HCT116 (cell line): ENCODE measurements around the gene EFCAB8. TPM values are rescaled to one million over a fixed set of nuclear protein-coding genes. Genes with fewer than 3 reads are reported as not detected.
"Not testable (repeated sequence)": the region's sequence is repeated elsewhere in the genome, so short reads cannot be mapped to it uniquely, and the experiment has no call there.

Source experiments
- ATAC-seq: fragments of 200-7000 bp; cut with Tn5 transposase; 2 replicates; pipeline ENCODE4 v1.9.1; 2020; ENCODE audit warnings: mild to moderate bottlenecking, moderate library complexity
- BruUV-seq: library from RNA; stranded (reverse); fragments of 400-500 nt; replicated peaks from 2 replicates; lab custom pipeline; 2021; lab: Mats Ljungman, UMichigan
- CTCF ChIA-PET: fragments of 300-600 bp; sonication (Branson Sonifier 250); formaldehyde crosslinking; loops from one replicate; lab custom pipeline; 2021; ENCODE audit warnings: antibody characterized with exemption; lab: Charles Lee
- POLR2A ChIA-PET: fragments of 300-600, 350-600 bp; sonication (Branson Sonifier 250); formaldehyde crosslinking; loops from one replicate; lab custom pipeline; 2021; ENCODE audit warnings: antibody characterized with exemption; lab: Charles Lee
- RAD21 ChIA-PET, 2 experiments: fragments of 300-600 bp; sonication (Branson Sonifier 250); formaldehyde crosslinking; loops; one replicate each; lab custom pipeline; 2023; ENCODE audit warnings: low total read pairs in 2 of 2; ENCODE audit not compliant: uncharacterized antibody in 2 of 2, unreplicated experiment in 2 of 2, low non-redundant PET in 1 of 2; lab: Charles Lee
- DNase-seq: peaks from one replicate; pipeline ENCODE4 v3.0.0-alpha.2; 2010; ENCODE audit warnings: low read depth, low spot score
- H2AFZ ChIP-seq: fragments of 200-600 bp; shearing (Covaris generic), sonication (generic); 2 replicates; pipeline ENCODE4 v1.6.1; 2017; ENCODE audit warnings: low read depth, mixed run types, mixed read lengths, antibody characterized with exemption, low read length; ENCODE audit not compliant: poor library complexity, severe bottlenecking
- H3K27ac ChIP-seq: 2 replicates; pipeline ENCODE4 v1.5.1; 2012; ENCODE audit warnings: low read depth, low read length
- H3K27me3 ChIP-seq: fragments of 200-600 bp; sonication (generic); 2 replicates; pipeline ENCODE4 v1.6.1; 2016; ENCODE audit warnings: mixed run types, low read length, mixed read lengths; ENCODE audit not compliant: insufficient read depth
- H3K36me3 ChIP-seq, 2 experiments: fragments of 200-500 bp in 1 of 2; fragments of 200-600 bp in 1 of 2; sonication (Bioruptor generic) in 1 of 2; sonication (generic) in 1 of 2; 2 replicates each; pipeline versions ENCODE4 v1.5.1 to v1.6.1; 2014 to 2016; ENCODE audit warnings: low read length in 2 of 2, inconsistent platforms in 1 of 2, mixed read lengths in 1 of 2, mixed run types in 1 of 2; ENCODE audit not compliant: insufficient read depth in 2 of 2, control insufficient read depth in 1 of 2
- H3K4me1 ChIP-seq, 2 experiments: fragments of 200-600 bp in 1 of 2; sonication (generic) in 1 of 2; 2 replicates each; pipeline versions ENCODE4 v1.5.1 to v1.6.1; 2012 to 2017; ENCODE audit warnings: low read length in 2 of 2, inconsistent platforms in 1 of 2, mild to moderate bottlenecking in 1 of 2, mixed read lengths in 1 of 2, mixed run types in 1 of 2, moderate library complexity in 1 of 2; ENCODE audit not compliant: insufficient read depth in 2 of 2, control insufficient read depth in 1 of 2
- H3K4me2 ChIP-seq: fragments of 200-600 bp; sonication (generic); 2 replicates; pipeline ENCODE4 v1.6.1; 2017; ENCODE audit warnings: mixed run types, low read length, mixed read lengths
- H3K4me3 ChIP-seq, 2 experiments: fragments of 200-600 bp in 1 of 2; sonication (generic) in 1 of 2; replicated peaks in 1 of 2; 2 replicates each; pipeline ENCODE4 v1.5.1; 2011 to 2016; ENCODE audit warnings: low read length in 2 of 2, control low read depth in 1 of 2, low read depth in 1 of 2, mild to moderate bottlenecking in 1 of 2, mixed read lengths in 1 of 2, mixed run types in 1 of 2
- H3K79me2 ChIP-seq: fragments of 200-600 bp; sonication (generic); 2 replicates; pipeline ENCODE4 v1.6.1; 2017; ENCODE audit warnings: mild to moderate bottlenecking, mixed run types, low read length, moderate library complexity, mixed read lengths; ENCODE audit not compliant: insufficient read depth
- H3K9ac ChIP-seq: fragments of 200-600 bp; sonication (generic); 2 replicates; pipeline ENCODE4 v1.6.1; 2016; ENCODE audit warnings: low read length, mixed read lengths
- H3K9me2 ChIP-seq: fragments of 200-600 bp; sonication (generic), shearing (Covaris generic); 2 replicates; pipeline ENCODE4 v1.6.1; 2017; ENCODE audit warnings: mixed run types, mild to moderate bottlenecking, moderate library complexity; ENCODE audit not compliant: insufficient read depth
- H3K9me3 ChIP-seq, 2 experiments: fragments of 200-500 bp in 1 of 2; fragments of 200-600 bp in 1 of 2; sonication (Bioruptor generic) in 1 of 2; sonication (generic) in 1 of 2; 2 replicates each; pipeline ENCODE4 v1.6.1; 2014 to 2017; ENCODE audit warnings: low read length in 2 of 2, mixed read lengths in 2 of 2, inconsistent platforms in 1 of 2, low read depth in 1 of 2, mild to moderate bottlenecking in 1 of 2, mixed run types in 1 of 2, moderate library complexity in 1 of 2; ENCODE audit not compliant: control insufficient read depth in 1 of 2, insufficient read depth in 1 of 2
- H4K20me1 ChIP-seq: fragments of 200-600 bp; sonication (generic), shearing (Covaris generic); 2 replicates; pipeline ENCODE4 v1.6.1; 2017; ENCODE audit warnings: mixed run types, mild to moderate bottlenecking, moderate library complexity; ENCODE audit not compliant: insufficient read depth
- ATF3 ChIP-seq: IDR thresholded peaks from 2 replicates; pipeline ENCODE4 v1.6.1; 2012
- CBX3 ChIP-seq: IDR thresholded peaks from 2 replicates; pipeline ENCODE4 v1.6.1; 2012; ENCODE audit warnings: low read depth
- CEBPB ChIP-seq: IDR thresholded peaks from 2 replicates; pipeline ENCODE4 v1.6.1; 2012; ENCODE audit warnings: low read depth
- EGR1 ChIP-seq: IDR thresholded peaks from 2 replicates; pipeline ENCODE4 v1.6.1; 2012; ENCODE audit warnings: low read depth
- EZH2 ChIP-seq: fragments of 200-600 bp; sonication (generic); IDR thresholded peaks from 2 replicates; pipeline ENCODE4 v1.6.1; 2017; ENCODE audit warnings: antibody characterized with exemption, mixed run types
- EZH2phosphoT487 ChIP-seq: fragments of 200-600 bp; IDR thresholded peaks from 2 replicates; pipeline ENCODE4 v1.6.1; 2018; ENCODE audit warnings: antibody characterized with exemption, borderline replicate concordance
- POLR2A ChIP-seq: IDR thresholded peaks from 2 replicates; pipeline ENCODE4 v1.7.0; 2011; ENCODE audit warnings: borderline replicate concordance; ENCODE audit not compliant: insufficient read depth, insufficient read length; ENCODE audit errors: extremely low read depth
- POLR2AphosphoS5 ChIP-seq: IDR thresholded peaks from 2 replicates; pipeline ENCODE4 v1.6.1; 2011; ENCODE audit warnings: mild to moderate bottlenecking, low read depth, low read length, moderate library complexity
- RAD21 ChIP-seq: IDR thresholded peaks from 2 replicates; pipeline ENCODE4 v1.6.1; 2012; ENCODE audit warnings: low read depth, mild to moderate bottlenecking
- TCF7L2 ChIP-seq: IDR thresholded peaks from 2 replicates; pipeline ENCODE4 v1.7.0; 2011; ENCODE audit warnings: borderline replicate concordance, inconsistent platforms; ENCODE audit not compliant: insufficient read depth, insufficient read length; ENCODE audit errors: extremely low read depth
- ZBTB33 ChIP-seq: IDR thresholded peaks from 2 replicates; pipeline ENCODE4 v1.6.1; 2011; ENCODE audit warnings: mild to moderate bottlenecking, low read length, moderate library complexity; ENCODE audit not compliant: insufficient replicate concordance; ENCODE audit errors: extremely low read depth
- ZFX ChIP-seq: fragments of 450-650 bp; IDR thresholded peaks from 2 replicates; pipeline ENCODE4 v1.6.1; 2017
- ZNF274 ChIP-seq: fragments of 200-500 bp; sonication (Bioruptor generic); IDR thresholded peaks from 2 replicates; pipeline ENCODE4 v1.6.1; 2014; ENCODE audit warnings: mild to moderate bottlenecking, low read depth, low read length, inconsistent platforms
- intact Hi-C: fragments of 100-400 bp; cut with micrococcal nuclease; formaldehyde crosslinking; loops from 2 replicates; pipeline ENCODE4 v1.10.0; 2022
- total RNA-seq: library from RNA; stranded (reverse); gene quantifications from one replicate; pipeline ENCODE4 v1.2.1, GENCODE V29; 2021; ENCODE audit not compliant: unreplicated experiment
- TF ChIP-seq, protein P1 (sequence below): IDR thresholded peaks from 2 replicates; pipeline ENCODE4 v1.6.1; 2012; ENCODE audit warnings: low read depth

The EFCAB8 gene
- total RNA-seq, 1 experiment from 2014 or later: 0.42 TPM

- ATAC-seq, H3K79me2 ChIP-seq, H3K4me1 ChIP-seq, BruUV-seq, H4K20me1 ChIP-seq, H3K9me3 ChIP-seq, H3K36me3 ChIP-seq, H3K4me3 ChIP-seq, DNase-seq, RAD21 ChIA-PET, H3K4me2 ChIP-seq, H3K9me2 ChIP-seq, H2AFZ ChIP-seq, H3K9ac ChIP-seq, H3K27ac ChIP-seq, POLR2A ChIA-PET, H3K27me3 ChIP-seq: not testable (repeated sequence)
- intact Hi-C loops: loop anchor here (5.0 kb wide), 1 partner anchor 308 kb away; no protein-coding TSS in a partner anchor
- CTCF ChIA-PET: interaction anchor here (1.5 kb wide), 1 partner anchor 192 kb away, joined by 5 read pairs; no protein-coding TSS in a partner anchor
Measured at GRCh38 chr20:32904678-32905077, 46.0 kb downstream of the EFCAB8 start.

DNA sequence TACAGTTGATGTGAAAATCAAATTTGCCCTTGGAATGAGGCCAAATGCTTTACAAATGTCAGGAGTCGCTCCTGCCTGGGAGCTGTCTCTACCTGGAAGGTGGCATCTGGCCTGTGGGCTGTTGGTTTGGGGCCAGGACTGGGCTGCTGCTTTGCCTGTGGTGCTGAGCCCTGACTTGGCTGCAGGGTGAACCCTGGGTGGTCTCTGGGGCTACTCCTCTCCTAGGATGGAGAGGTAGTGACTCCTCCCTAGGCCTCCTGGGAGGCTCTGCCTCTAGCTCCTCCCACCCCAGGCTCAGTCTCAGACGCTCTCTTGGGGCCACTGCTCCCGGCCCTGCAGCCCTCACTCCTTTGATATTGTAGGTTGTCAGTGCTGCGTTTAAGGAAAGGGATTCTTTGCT lies 47.5 kb downstream of the EFCAB8 start:
- intact Hi-C loops: no loop called here
- Histone ChIP-seq H3K9me3 (no peaks in the 10 kb centered on the region), H3K9ac (no peak overlapping the region), H3K36me3 (no peaks in the 10 kb centered on the region), H3K4me1 (no peaks in the 10 kb centered on the region), H3K4me2 (no peak overlapping the region), H3K9me2 (no peaks in the 10 kb centered on the region), H2AFZ (no peak overlapping the region), H3K79me2 (no peaks in the 10 kb centered on the region), H3K27ac (no peak overlapping the region), H3K4me3 (no peak overlapping the region), H4K20me1 (no peaks in the 10 kb centered on the region), H3K27me3 (no peaks in the 10 kb centered on the region)
- ChIA-PET POLR2A (no interaction called here), RAD21 (no interaction called here), CTCF (no interaction called here)
- no TSS peak for BruUV-seq
- ATAC-seq (no peak), DNase-seq (no peak)
- TF ChIP-seq ZNF274 (no peak), EZH2phosphoT487 (no peak), EGR1 (no peak), RAD21 (no peak), ZFX (no peak), TCF7L2 (no peak), CEBPB (no peak), POLR2A (no peak), ATF3 (no peak), ZBTB33 (no peak), EZH2 (no peak), CBX3 (no peak), POLR2AphosphoS5 (no peak)
- TF ChIP-seq, protein P1, sequence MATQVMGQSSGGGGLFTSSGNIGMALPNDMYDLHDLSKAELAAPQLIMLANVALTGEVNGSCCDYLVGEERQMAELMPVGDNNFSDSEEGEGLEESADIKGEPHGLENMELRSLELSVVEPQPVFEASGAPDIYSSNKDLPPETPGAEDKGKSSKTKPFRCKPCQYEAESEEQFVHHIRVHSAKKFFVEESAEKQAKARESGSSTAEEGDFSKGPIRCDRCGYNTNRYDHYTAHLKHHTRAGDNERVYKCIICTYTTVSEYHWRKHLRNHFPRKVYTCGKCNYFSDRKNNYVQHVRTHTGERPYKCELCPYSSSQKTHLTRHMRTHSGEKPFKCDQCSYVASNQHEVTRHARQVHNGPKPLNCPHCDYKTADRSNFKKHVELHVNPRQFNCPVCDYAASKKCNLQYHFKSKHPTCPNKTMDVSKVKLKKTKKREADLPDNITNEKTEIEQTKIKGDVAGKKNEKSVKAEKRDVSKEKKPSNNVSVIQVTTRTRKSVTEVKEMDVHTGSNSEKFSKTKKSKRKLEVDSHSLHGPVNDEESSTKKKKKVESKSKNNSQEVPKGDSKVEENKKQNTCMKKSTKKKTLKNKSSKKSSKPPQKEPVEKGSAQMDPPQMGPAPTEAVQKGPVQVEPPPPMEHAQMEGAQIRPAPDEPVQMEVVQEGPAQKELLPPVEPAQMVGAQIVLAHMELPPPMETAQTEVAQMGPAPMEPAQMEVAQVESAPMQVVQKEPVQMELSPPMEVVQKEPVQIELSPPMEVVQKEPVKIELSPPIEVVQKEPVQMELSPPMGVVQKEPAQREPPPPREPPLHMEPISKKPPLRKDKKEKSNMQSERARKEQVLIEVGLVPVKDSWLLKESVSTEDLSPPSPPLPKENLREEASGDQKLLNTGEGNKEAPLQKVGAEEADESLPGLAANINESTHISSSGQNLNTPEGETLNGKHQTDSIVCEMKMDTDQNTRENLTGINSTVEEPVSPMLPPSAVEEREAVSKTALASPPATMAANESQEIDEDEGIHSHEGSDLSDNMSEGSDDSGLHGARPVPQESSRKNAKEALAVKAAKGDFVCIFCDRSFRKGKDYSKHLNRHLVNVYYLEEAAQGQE: no peak
